GM12891 (cell line): ENCODE measurements around the gene CDX2.

ENCODE experiments used
- POLR2A ChIP-seq: IDR thresholded peaks from 2 replicates; pipeline ENCODE4 v1.6.1; 2011; ENCODE audit warnings: low read depth, low read length, control low read depth
- POLR2AphosphoS5 ChIP-seq: IDR thresholded peaks from 2 replicates; pipeline ENCODE4 v1.6.1; 2011; ENCODE audit warnings: low read depth, low read length, control low read depth

GRCh38 chr13:27928353-27928804, 40.7 kb downstream of the CDX2 start:
- TF ChIP-seq POLR2A (no peak), POLR2AphosphoS5 (no peak)
